HG03439 (cell line): ENCODE data around the gene LRRK1.

Experiments
- ATAC-seq: cut with Tn5 transposase; IDR thresholded peaks from one replicate; pipeline ENCODE4 v1.9.1; 2021; ENCODE audit warnings: mild to moderate bottlenecking, moderate library complexity; ENCODE audit not compliant: unreplicated experiment

LRRK1 gene

GRCh38 chr15:100918690-100919480, at the start of gene LRRK1:
Gene LRRK1, plus strand, starts transcription at chr15:100919357. Its CDS starts 5,276 bp downstream, at chr15:100924633.
- no peak for ATAC-seq

- peak; percentile 64 for ATAC-seq
Measured at GRCh38 chr15:100873029-100873677, 46.0 kb upstream of the LRRK1 start.

GRCh38 chr15:100875495-100875894, 43.7 kb upstream of the LRRK1 start:
- no peak for ATAC-seq

GRCh38 chr15:100875976-100876375, 43.2 kb upstream of the LRRK1 start:
- no peak for ATAC-seq

- ATAC-seq: no peak
Measured at GRCh38 chr15:100877551-100877950, 41.6 kb upstream of the LRRK1 start.

- ATAC-seq: no peak
Measured at GRCh38 chr15:100878130-100878529, 41.0 kb upstream of the LRRK1 start.

- ATAC-seq: no peak
Measured at GRCh38 chr15:100878648-100879047, 40.5 kb upstream of the LRRK1 start.

- no peak for ATAC-seq
Measured at GRCh38 chr15:100879061-100879463, 40.1 kb upstream of the LRRK1 start.

- no peak for ATAC-seq
Measured at GRCh38 chr15:100879464-100880138, 39.6 kb upstream of the LRRK1 start, which contains the start of gene ALDH1A3. Gene ALDH1A3, plus strand, starts transcription at chr15:100879831. Its CDS starts 77 bp downstream, at chr15:100879908.

GRCh38 chr15:100880139-100880896, 38.8 kb upstream of the LRRK1 start:
- ATAC-seq: no peak

- ATAC-seq: no peak
Measured at GRCh38 chr15:100880897-100881242, 38.3 kb upstream of the LRRK1 start.

GRCh38 chr15:100881573-100882336, 37.4 kb upstream of the LRRK1 start:
- no peak for ATAC-seq

- no peak for ATAC-seq
Measured at GRCh38 chr15:100885116-100885515, 34.0 kb upstream of the LRRK1 start.

- ATAC-seq: no peak
Measured at GRCh38 chr15:100885811-100886210, 33.3 kb upstream of the LRRK1 start.

- no peak for ATAC-seq
Measured at GRCh38 chr15:100887211-100887913, 31.8 kb upstream of the LRRK1 start.

- no peak for ATAC-seq
Measured at GRCh38 chr15:100889385-100890050, 29.6 kb upstream of the LRRK1 start.

- ATAC-seq: no peak
Measured at GRCh38 chr15:100890051-100890720, 29.0 kb upstream of the LRRK1 start.

GRCh38 chr15:100890850-100891249, 28.3 kb upstream of the LRRK1 start:
- ATAC-seq: no peak
